GM23338 (cell line): ENCODE results near the gene ERN1. TPM values are rescaled to one million over a fixed set of nuclear protein-coding genes. Genes with fewer than 3 reads are reported as not detected.

ENCODE experiments used
- ATAC-seq: fragments of 200-7000 bp; cut with Tn5 transposase; 3 replicates; pipeline ENCODE4 v1.9.1; 2020
- DNase-seq: peaks from one replicate; pipeline ENCODE4 v3.0.0-alpha.2; 2015; ENCODE audit warnings: low spot score
- H2AFZ ChIP-seq: fragments of 200-600 bp; sonication (generic); 2 replicates; pipeline ENCODE4 v1.8.0; 2016; ENCODE audit warnings: antibody characterized with exemption, mild to moderate bottlenecking, moderate library complexity
- H3F3A ChIP-seq: fragments of 200-600 bp; sonication (generic); replicated peaks from 2 replicates; pipeline ENCODE4 v1.8.0; 2017; ENCODE audit warnings: antibody characterized with exemption, mixed run types, low read depth
- H3K27ac ChIP-seq: fragments of 200-600 bp; sonication (generic); 2 replicates; pipeline ENCODE4 v1.6.1; 2016; ENCODE audit warnings: low read depth
- H3K27me3 ChIP-seq: fragments of 200-600 bp; sonication (generic); 2 replicates; pipeline ENCODE4 v1.8.0; 2016; ENCODE audit warnings: mild to moderate bottlenecking, mixed run types, moderate library complexity; ENCODE audit not compliant: insufficient read depth
- H3K36me3 ChIP-seq: fragments of 200-600 bp; sonication (generic); 2 replicates; pipeline ENCODE4 v1.8.0; 2016; ENCODE audit warnings: mild to moderate bottlenecking; ENCODE audit not compliant: insufficient read depth
- H3K4me1 ChIP-seq: fragments of 200-600 bp; sonication (generic); 2 replicates; pipeline ENCODE4 v1.8.0; 2016; ENCODE audit warnings: mild to moderate bottlenecking, moderate library complexity; ENCODE audit not compliant: insufficient read depth
- H3K4me2 ChIP-seq: fragments of 200-600 bp; sonication (generic); 2 replicates; pipeline ENCODE4 v1.7.1; 2017; ENCODE audit warnings: mixed run types
- H3K4me3 ChIP-seq: fragments of 200-600 bp; sonication (generic); 2 replicates; pipeline ENCODE4 v1.6.1; 2016; ENCODE audit warnings: mixed run types
- H3K79me2 ChIP-seq: fragments of 200-600 bp; sonication (generic); replicated peaks from 2 replicates; pipeline ENCODE4 v1.8.0; 2017; ENCODE audit warnings: mild to moderate bottlenecking; ENCODE audit not compliant: insufficient read depth
- H3K9me2 ChIP-seq: fragments of 200-600 bp; sonication (generic); 2 replicates; pipeline ENCODE4 v1.8.0; 2017; ENCODE audit not compliant: insufficient read depth
- H4K20me1 ChIP-seq: fragments of 200-600 bp; sonication (generic); replicated peaks from 2 replicates; pipeline ENCODE4 v1.8.0; 2017; ENCODE audit warnings: mild to moderate bottlenecking; ENCODE audit not compliant: insufficient read depth
- H3K27ac Mint-ChIP-seq: 2 replicates; pipeline ENCODE4 v1.8.0; 2020; ENCODE audit warnings: inconsistent platforms, mild to moderate bottlenecking, moderate library complexity, mixed read lengths
- H3K27me3 Mint-ChIP-seq: 3 replicates; pipeline ENCODE4 v1.8.0; 2022; ENCODE audit warnings: low read depth, mild to moderate bottlenecking, moderate library complexity, mixed read lengths, inconsistent platforms; ENCODE audit not compliant: insufficient read depth, poor library complexity
- H3K36me3 Mint-ChIP-seq: 3 replicates; pipeline ENCODE4 v1.8.0; 2021; ENCODE audit warnings: low read depth, mild to moderate bottlenecking, inconsistent platforms, moderate library complexity, mixed read lengths
- H3K4me1 Mint-ChIP-seq: 3 replicates; pipeline ENCODE4 v1.8.0; 2020; ENCODE audit warnings: mild to moderate bottlenecking, inconsistent platforms, mixed read lengths
- H3K4me3 Mint-ChIP-seq: 3 replicates; pipeline ENCODE4 v1.8.0; 2021; ENCODE audit warnings: moderate library complexity, mild to moderate bottlenecking, inconsistent platforms, mixed read lengths
- H3K9me3 Mint-ChIP-seq: 3 replicates; pipeline ENCODE4 v1.8.0; 2020; ENCODE audit warnings: moderate library complexity, mild to moderate bottlenecking, inconsistent platforms, mixed read lengths
- NANOG ChIP-seq: IDR thresholded peaks from 2 replicates; pipeline ENCODE4 v1.6.1; 2016; ENCODE audit warnings: antibody characterized with exemption, borderline replicate concordance
- POLR2AphosphoS5 ChIP-seq: IDR thresholded peaks from 2 replicates; pipeline ENCODE4 v1.6.1; 2016; ENCODE audit warnings: antibody characterized with exemption, low read depth
- STAT1 ChIP-seq: IDR thresholded peaks from one replicate; pipeline ENCODE4 v1.6.1; 2016; ENCODE audit warnings: antibody characterized with exemption; ENCODE audit not compliant: unreplicated experiment
- ZNF331 ChIP-seq: fragments of 250-450 bp; sonication (Bioruptor Pico); IDR thresholded peaks from 2 replicates; pipeline ENCODE4 v1.5.0; 2020; ENCODE audit warnings: low read depth, mild to moderate bottlenecking, moderate library complexity
- ZNF462 ChIP-seq: fragments of 250-450 bp; sonication (Bioruptor Pico); IDR thresholded peaks from 2 replicates; pipeline ENCODE4 v1.5.0; 2020; ENCODE audit warnings: mild to moderate bottlenecking, moderate library complexity
- polyA plus RNA-seq: library from polyadenylated mRNA; unstranded; fragments of >200 nt; fragmentation: Nextera tagmentation; extraction: Ambion mirVana; gene quantifications from 2 replicates; pipeline ENCODE4 v1.2.1, GENCODE V29; 2016
- total RNA-seq: library from RNA; depleted of rRNA; stranded (reverse); fragments of >200 nt; shearing (Covaris generic); gene quantifications from 2 replicates; pipeline ENCODE4 v1.2.3, GENCODE V29; 2014
- TF ChIP-seq, protein P1 (sequence below): IDR thresholded peaks from one replicate; pipeline ENCODE4 v1.6.1; 2018; ENCODE audit warnings: antibody characterized with exemption; ENCODE audit not compliant: unreplicated experiment

Gene ERN1
- total and polyA plus RNA-seq, 2 experiments from 2014 or later, result 5.9 to 7.5 TPM

DNA sequence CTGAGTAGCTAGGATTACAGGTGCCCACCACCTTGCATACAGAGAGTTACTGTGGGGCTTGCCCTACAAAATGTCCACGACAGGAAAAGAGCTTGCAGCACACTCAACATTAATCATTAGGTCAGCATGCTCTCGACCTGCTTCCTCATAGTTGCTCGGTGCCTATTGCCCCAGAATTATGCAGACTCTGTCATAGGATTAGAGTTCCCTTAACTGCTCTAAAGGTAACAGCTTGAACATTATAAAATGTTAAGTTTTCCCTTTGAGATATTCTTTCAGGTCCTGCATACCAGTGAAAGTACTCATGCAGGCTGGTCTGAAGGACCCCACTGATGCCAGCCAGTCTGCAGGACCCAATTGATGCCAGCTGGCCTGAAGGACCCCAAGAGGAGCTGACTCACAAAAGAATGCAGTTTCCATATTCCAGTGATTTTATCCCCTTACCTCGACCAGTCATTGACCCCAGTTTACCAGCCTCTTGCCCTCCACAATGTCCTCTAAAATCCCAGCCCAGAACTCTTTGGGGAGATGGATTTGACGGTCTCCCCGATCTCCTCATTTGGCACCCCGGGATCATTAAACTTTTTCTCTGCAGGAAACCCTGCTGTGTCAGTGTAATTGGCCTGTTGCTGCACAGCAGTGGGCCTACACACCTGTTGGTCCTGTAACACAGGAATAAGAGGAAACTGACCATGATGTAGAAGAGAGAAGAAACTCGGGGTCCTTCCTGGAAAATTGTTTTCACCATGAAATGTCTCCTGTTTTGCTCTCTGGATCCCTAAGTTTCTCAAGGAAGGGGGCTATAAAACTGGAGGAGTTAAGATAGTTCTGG, 120.2 kb downstream of the ERN1 start (continued):
- no peak for TF ChIP-seq ZNF462 (CRISPR knock-in tag)

DNA sequence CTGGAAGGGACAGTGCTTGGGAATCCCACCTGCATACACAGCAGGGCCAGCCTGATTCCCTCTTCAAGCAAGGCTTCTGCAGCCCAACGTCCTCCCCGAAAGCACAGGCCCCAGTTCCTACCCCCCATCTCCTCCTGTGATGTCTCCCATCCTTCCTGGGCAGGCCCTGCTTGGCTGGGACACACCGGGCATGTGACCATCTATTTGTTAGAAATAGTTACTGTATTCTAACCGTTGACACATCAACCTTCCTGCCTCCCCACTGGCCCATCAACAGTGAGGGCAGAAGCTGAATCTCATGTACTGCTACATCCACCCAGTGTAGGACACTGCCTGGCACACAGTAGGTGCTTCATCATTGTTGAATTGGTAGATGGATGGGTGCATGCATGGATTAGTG, 121.1 kb downstream of the ERN1 start:
- Histone ChIP-seq H4K20me1 (no peaks in the 10 kb centered on the region), H3K79me2 (no peaks in the 10 kb centered on the region), H3K4me1 (no peaks in the 10 kb centered on the region), H3K27me3 (no peaks in the 10 kb centered on the region), H3K4me3 (no peak overlapping the region), H2AFZ (no peak overlapping the region), H3F3A (no peaks in the 10 kb centered on the region), H3K4me2 (no peak overlapping the region), H3K9me2 (no peaks in the 10 kb centered on the region), H3K36me3 (no peaks in the 10 kb centered on the region), H3K27ac (no peak overlapping the region)
- Mint-ChIP-seq H3K9me3 (no peaks in the 10 kb centered on the region), H3K36me3 (no peaks in the 10 kb centered on the region), H3K4me3 (no peak overlapping the region), H3K4me1 (peaks cover 16% of the 10 kb centered on the region), H3K27me3 (peaks cover 2% of the 10 kb centered on the region), H3K27ac (no peak overlapping the region)
- ATAC-seq, result no peak
- DNase-seq, result no peak
- TF ChIP-seq ZNF331 (CRISPR knock-in tag) (no peak), POLR2AphosphoS5 (no peak), NANOG (no peak), STAT1 (no peak)
- TF ChIP-seq, protein P1, sequence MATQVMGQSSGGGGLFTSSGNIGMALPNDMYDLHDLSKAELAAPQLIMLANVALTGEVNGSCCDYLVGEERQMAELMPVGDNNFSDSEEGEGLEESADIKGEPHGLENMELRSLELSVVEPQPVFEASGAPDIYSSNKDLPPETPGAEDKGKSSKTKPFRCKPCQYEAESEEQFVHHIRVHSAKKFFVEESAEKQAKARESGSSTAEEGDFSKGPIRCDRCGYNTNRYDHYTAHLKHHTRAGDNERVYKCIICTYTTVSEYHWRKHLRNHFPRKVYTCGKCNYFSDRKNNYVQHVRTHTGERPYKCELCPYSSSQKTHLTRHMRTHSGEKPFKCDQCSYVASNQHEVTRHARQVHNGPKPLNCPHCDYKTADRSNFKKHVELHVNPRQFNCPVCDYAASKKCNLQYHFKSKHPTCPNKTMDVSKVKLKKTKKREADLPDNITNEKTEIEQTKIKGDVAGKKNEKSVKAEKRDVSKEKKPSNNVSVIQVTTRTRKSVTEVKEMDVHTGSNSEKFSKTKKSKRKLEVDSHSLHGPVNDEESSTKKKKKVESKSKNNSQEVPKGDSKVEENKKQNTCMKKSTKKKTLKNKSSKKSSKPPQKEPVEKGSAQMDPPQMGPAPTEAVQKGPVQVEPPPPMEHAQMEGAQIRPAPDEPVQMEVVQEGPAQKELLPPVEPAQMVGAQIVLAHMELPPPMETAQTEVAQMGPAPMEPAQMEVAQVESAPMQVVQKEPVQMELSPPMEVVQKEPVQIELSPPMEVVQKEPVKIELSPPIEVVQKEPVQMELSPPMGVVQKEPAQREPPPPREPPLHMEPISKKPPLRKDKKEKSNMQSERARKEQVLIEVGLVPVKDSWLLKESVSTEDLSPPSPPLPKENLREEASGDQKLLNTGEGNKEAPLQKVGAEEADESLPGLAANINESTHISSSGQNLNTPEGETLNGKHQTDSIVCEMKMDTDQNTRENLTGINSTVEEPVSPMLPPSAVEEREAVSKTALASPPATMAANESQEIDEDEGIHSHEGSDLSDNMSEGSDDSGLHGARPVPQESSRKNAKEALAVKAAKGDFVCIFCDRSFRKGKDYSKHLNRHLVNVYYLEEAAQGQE, result no peak
